ENCODE data around the gene SLC22A16.
"Not testable (repeated sequence)": the region's sequence is repeated elsewhere in the genome, so short reads cannot be mapped to it uniquely, and the experiment has no call there.

The SLC22A16 gene

GRCh38 chr6:110512991-110513390 lies 36.6 kb upstream of the SLC22A16 start:
- Histone ChIP-seq H3K4me1 (ENCODE audit: control insufficient read depth, insufficient read depth, low read length, poor library complexity, severe bottlenecking) (peaks cover 12% of the 10 kb centered on the region), H3K27ac (ENCODE audit: low read depth, low read length, severe bottlenecking) (no peak overlapping the region), H3K9me3 (ENCODE audit: control insufficient read depth, low read length) (peaks cover 6% of the 10 kb centered on the region), H3K4me3 (ENCODE audit: extremely low read depth, insufficient read depth, low read length, poor library complexity, severe bottlenecking) (no peak overlapping the region), H3K36me3 (ENCODE audit: control insufficient read depth, insufficient read depth, low read length) (no peaks in the 10 kb centered on the region)

GRCh38 chr6:110512549-110512948 lies 36.1 kb upstream of the SLC22A16 start:
- not testable (repeated sequence) for H3K27ac ChIP-seq (ENCODE audit: low read depth, low read length, severe bottlenecking); H3K36me3 ChIP-seq (ENCODE audit: control insufficient read depth, insufficient read depth, low read length); H3K4me3 ChIP-seq (ENCODE audit: extremely low read depth, insufficient read depth, low read length, poor library complexity, severe bottlenecking); H3K9me3 ChIP-seq (ENCODE audit: control insufficient read depth, low read length)
- peaks cover 12% of the 10 kb centered on the region for H3K4me1 ChIP-seq (ENCODE audit: control insufficient read depth, insufficient read depth, low read length, poor library complexity, severe bottlenecking)

GRCh38 chr6:110511401-110511800 lies 35.0 kb upstream of the SLC22A16 start:
- H3K4me1 ChIP-seq (ENCODE audit: control insufficient read depth, insufficient read depth, low read length, poor library complexity, severe bottlenecking) = peaks cover 12% of the 10 kb centered on the region
- H3K27ac ChIP-seq (ENCODE audit: low read depth, low read length, severe bottlenecking) = no peak overlapping the region
- H3K9me3 ChIP-seq (ENCODE audit: control insufficient read depth, low read length) = peaks cover 6% of the 10 kb centered on the region
- H3K4me3 ChIP-seq (ENCODE audit: extremely low read depth, insufficient read depth, low read length, poor library complexity, severe bottlenecking) = no peak overlapping the region
- H3K36me3 ChIP-seq (ENCODE audit: control insufficient read depth, insufficient read depth, low read length) = no peaks in the 10 kb centered on the region
- 100% methylated on average over 1 of the region's 1 CpG; no CpG with 5 or more reads in 1 of the 2 experiments for WGBS, 2 experiments (ENCODE audit: insufficient coverage in 2 of 2)

GRCh38 chr6:110509617-110510241 lies 33.3 kb upstream of the SLC22A16 start:
- Histone ChIP-seq H3K36me3 (ENCODE audit: control insufficient read depth, insufficient read depth, low read length) (no peaks in the 10 kb centered on the region), H3K4me1 (ENCODE audit: control insufficient read depth, insufficient read depth, low read length, poor library complexity, severe bottlenecking) (peaks cover 12% of the 10 kb centered on the region), H3K9me3 (ENCODE audit: control insufficient read depth, low read length) (peaks cover 6% of the 10 kb centered on the region), H3K27ac (ENCODE audit: low read depth, low read length, severe bottlenecking) (peak overlapping the region; percentile 49), H3K4me3 (ENCODE audit: extremely low read depth, insufficient read depth, low read length, poor library complexity, severe bottlenecking) (no peak overlapping the region)
- 80 to 100% methylated on average over 1 of the region's 1 CpG for WGBS, 2 experiments (ENCODE audit: insufficient coverage in 2 of 2)

- not testable (repeated sequence) for H3K27ac ChIP-seq (ENCODE audit: low read depth, low read length, severe bottlenecking); H3K4me1 ChIP-seq (ENCODE audit: control insufficient read depth, insufficient read depth, low read length, poor library complexity, severe bottlenecking); H3K9me3 ChIP-seq (ENCODE audit: control insufficient read depth, low read length); H3K36me3 ChIP-seq (ENCODE audit: control insufficient read depth, insufficient read depth, low read length); H3K4me3 ChIP-seq (ENCODE audit: extremely low read depth, insufficient read depth, low read length, poor library complexity, severe bottlenecking)
- WGBS, 2 experiments (ENCODE audit: insufficient coverage in 2 of 2) = 100% methylated on average over 1 of the region's 2 CpGs; no CpG with 5 or more reads in 1 of the 2 experiments
Measured at GRCh38 chr6:110504891-110505290, 28.5 kb upstream of the SLC22A16 start.

GRCh38 chr6:110495949-110496348 lies 19.5 kb upstream of the SLC22A16 start:
- 80 to 91% methylated on average over 1 to 3 of the region's 4 CpGs for WGBS, 2 experiments (ENCODE audit: insufficient coverage in 2 of 2)
- peaks cover 4% of the 10 kb centered on the region for H3K4me1 ChIP-seq (ENCODE audit: control insufficient read depth, insufficient read depth, low read length, poor library complexity, severe bottlenecking)

GRCh38 chr6:110493253-110493800 lies 16.9 kb upstream of the SLC22A16 start:
- Histone ChIP-seq H3K9me3 (ENCODE audit: control insufficient read depth, low read length) (no peaks in the 10 kb centered on the region), H3K4me3 (ENCODE audit: extremely low read depth, insufficient read depth, low read length, poor library complexity, severe bottlenecking) (no peak overlapping the region), H3K36me3 (ENCODE audit: control insufficient read depth, insufficient read depth, low read length) (no peaks in the 10 kb centered on the region), H3K4me1 (ENCODE audit: control insufficient read depth, insufficient read depth, low read length, poor library complexity, severe bottlenecking) (peaks cover 4% of the 10 kb centered on the region), H3K27ac (ENCODE audit: low read depth, low read length, severe bottlenecking) (no peak overlapping the region)
- WGBS, 2 experiments (ENCODE audit: insufficient coverage in 2 of 2) = 96 to 100% methylated on average over 4 to 5 of the region's 9 CpGs

More at GRCh38 chr6:110495949-110496348, 19.5 kb upstream of the SLC22A16 start:
- Histone ChIP-seq H3K36me3 (ENCODE audit: control insufficient read depth, insufficient read depth, low read length) (no peaks in the 10 kb centered on the region), H3K9me3 (ENCODE audit: control insufficient read depth, low read length) (no peaks in the 10 kb centered on the region), H3K27ac (ENCODE audit: low read depth, low read length, severe bottlenecking) (no peak overlapping the region), H3K4me3 (ENCODE audit: extremely low read depth, insufficient read depth, low read length, poor library complexity, severe bottlenecking) (no peak overlapping the region)

- H3K4me1 ChIP-seq (ENCODE audit: control insufficient read depth, insufficient read depth, low read length, poor library complexity, severe bottlenecking) = peaks cover 4% of the 10 kb centered on the region
Measured at GRCh38 chr6:110492584-110492983, 16.2 kb upstream of the SLC22A16 start.

GRCh38 chr6:110491644-110492317 lies 15.4 kb upstream of the SLC22A16 start:
- no peak overlapping the region for H3K27ac ChIP-seq (ENCODE audit: low read depth, low read length, severe bottlenecking)
- 91 to 92% methylated on average over 4 to 7 of the region's 7 CpGs for WGBS, 2 experiments (ENCODE audit: insufficient coverage in 2 of 2)

More at GRCh38 chr6:110492584-110492983, 16.2 kb upstream of the SLC22A16 start:
- Histone ChIP-seq H3K9me3 (ENCODE audit: control insufficient read depth, low read length) (no peaks in the 10 kb centered on the region), H3K36me3 (ENCODE audit: control insufficient read depth, insufficient read depth, low read length) (no peaks in the 10 kb centered on the region), H3K27ac (ENCODE audit: low read depth, low read length, severe bottlenecking) (no peak overlapping the region), H3K4me3 (ENCODE audit: extremely low read depth, insufficient read depth, low read length, poor library complexity, severe bottlenecking) (no peak overlapping the region)
- 84 to 86% methylated on average over 6 of the region's 7 CpGs for WGBS, 2 experiments (ENCODE audit: insufficient coverage in 2 of 2)

GRCh38 chr6:110491299-110491643 lies 14.9 kb upstream of the SLC22A16 start:
- Histone ChIP-seq H3K9me3 (ENCODE audit: control insufficient read depth, low read length) (no peaks in the 10 kb centered on the region), H3K36me3 (ENCODE audit: control insufficient read depth, insufficient read depth, low read length) (no peaks in the 10 kb centered on the region), H3K4me3 (ENCODE audit: extremely low read depth, insufficient read depth, low read length, poor library complexity, severe bottlenecking) (no peak overlapping the region), H3K4me1 (ENCODE audit: control insufficient read depth, insufficient read depth, low read length, poor library complexity, severe bottlenecking) (peaks cover 4% of the 10 kb centered on the region), H3K27ac (ENCODE audit: low read depth, low read length, severe bottlenecking) (no peak overlapping the region)
- 100% methylated on average over 2 of the region's 3 CpGs; no CpG with 5 or more reads in 1 of the 2 experiments for whole genome bisulfite sequencing, 2 experiments (ENCODE audit: insufficient coverage in 2 of 2)

More at GRCh38 chr6:110491644-110492317, 15.4 kb upstream of the SLC22A16 start:
- Histone ChIP-seq H3K4me1 (ENCODE audit: control insufficient read depth, insufficient read depth, low read length, poor library complexity, severe bottlenecking) (peaks cover 4% of the 10 kb centered on the region), H3K36me3 (ENCODE audit: control insufficient read depth, insufficient read depth, low read length) (no peaks in the 10 kb centered on the region), H3K4me3 (ENCODE audit: extremely low read depth, insufficient read depth, low read length, poor library complexity, severe bottlenecking) (no peak overlapping the region), H3K9me3 (ENCODE audit: control insufficient read depth, low read length) (no peaks in the 10 kb centered on the region)

- Histone ChIP-seq H3K27ac (ENCODE audit: low read depth, low read length, severe bottlenecking) (no peak overlapping the region), H3K4me1 (ENCODE audit: control insufficient read depth, insufficient read depth, low read length, poor library complexity, severe bottlenecking) (peaks cover 4% of the 10 kb centered on the region)
- WGBS, 2 experiments (ENCODE audit: insufficient coverage in 2 of 2) = 77 to 81% methylated on average over 3 of the region's 3 CpGs
Measured at GRCh38 chr6:110490110-110490509, 13.7 kb upstream of the SLC22A16 start.

More at GRCh38 chr6:110490110-110490509, 13.7 kb upstream of the SLC22A16 start:
- Histone ChIP-seq H3K4me3 (ENCODE audit: extremely low read depth, insufficient read depth, low read length, poor library complexity, severe bottlenecking) (no peak overlapping the region), H3K9me3 (ENCODE audit: control insufficient read depth, low read length) (no peaks in the 10 kb centered on the region), H3K36me3 (ENCODE audit: control insufficient read depth, insufficient read depth, low read length) (no peaks in the 10 kb centered on the region)

Measured in mesodermal cell (in vitro differentiated cells).